RPMI7951 (cell line): Measurements from ENCODE around the gene RFESD. TPM values are rescaled to one million over a fixed set of nuclear protein-coding genes. Genes with fewer than 3 reads are reported as not detected.
"Not testable (repeated sequence)": the region's sequence is repeated elsewhere in the genome, so short reads cannot be mapped to it uniquely, and the experiment has no call there.

Source experiments
- DNase-seq: peaks from one replicate; pipeline ENCODE4 v3.0.0-alpha.2; 2012; ENCODE audit warnings: low read depth
- total RNA-seq: library from RNA; depleted of rRNA; stranded (reverse); fragments of >200 nt; shearing (Covaris generic); gene quantifications from 2 replicates; pipeline ENCODE4 v1.2.3, GENCODE V29; 2014

Gene RFESD
- total RNA-seq, 1 experiment from 2014 or later: 2.4 TPM

DNA sequence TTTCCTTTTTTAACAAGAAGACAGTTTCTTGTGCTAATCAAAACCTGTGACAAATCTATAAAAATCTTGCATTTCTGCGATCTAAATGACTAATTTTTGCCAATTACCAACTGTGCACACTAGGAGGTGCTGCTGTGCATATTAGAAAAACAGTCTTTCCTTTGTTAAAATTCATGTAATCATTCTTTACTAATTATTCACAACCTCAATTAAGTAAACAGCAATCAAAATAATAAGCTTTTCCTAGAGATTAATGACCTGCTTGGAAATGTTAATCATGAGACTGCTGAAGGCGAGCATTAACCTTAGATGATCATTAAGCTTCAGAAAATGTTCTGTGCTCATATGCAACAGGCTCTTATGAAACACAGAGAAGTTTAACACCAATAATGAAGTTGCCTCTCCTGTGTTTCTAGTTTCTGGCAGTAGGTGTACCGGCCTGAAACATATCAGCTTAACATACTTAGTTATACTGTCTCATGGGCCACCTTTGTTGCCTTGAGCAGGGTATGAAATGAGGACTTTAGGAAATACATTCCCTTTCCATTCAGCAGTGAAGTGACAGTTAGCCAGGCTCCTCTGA, 17.7 kb downstream of the RFESD start:
- peak; percentile 32 for DNase-seq

DNA sequence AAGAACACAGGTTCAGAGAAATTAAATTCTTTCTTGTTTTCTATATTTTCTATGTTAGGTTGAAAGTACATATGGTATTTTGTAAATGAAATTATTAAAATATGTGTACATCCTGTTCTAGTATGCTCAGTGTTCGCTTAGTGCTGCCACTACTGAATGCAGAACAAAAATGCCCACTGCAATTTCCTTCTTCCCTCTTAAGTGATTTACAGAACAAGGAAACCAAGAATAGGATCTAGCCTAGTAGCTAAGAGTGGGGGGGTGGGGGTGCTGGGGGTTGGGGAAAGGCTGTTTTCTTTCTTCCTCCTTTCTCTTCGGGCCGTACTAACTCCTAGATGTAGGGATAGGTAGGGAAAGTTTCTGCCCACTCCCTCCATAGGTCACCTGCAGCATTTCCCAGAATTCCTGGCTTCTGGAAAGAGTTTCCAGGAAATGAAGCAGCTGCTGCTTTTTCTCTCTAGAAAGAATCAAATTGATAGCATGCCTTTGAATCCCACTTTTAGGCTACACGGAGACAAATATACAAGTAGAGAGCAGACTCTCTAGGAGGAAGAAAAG, 20.6 kb downstream of the RFESD start:
- no peak for DNase-seq

DNA sequence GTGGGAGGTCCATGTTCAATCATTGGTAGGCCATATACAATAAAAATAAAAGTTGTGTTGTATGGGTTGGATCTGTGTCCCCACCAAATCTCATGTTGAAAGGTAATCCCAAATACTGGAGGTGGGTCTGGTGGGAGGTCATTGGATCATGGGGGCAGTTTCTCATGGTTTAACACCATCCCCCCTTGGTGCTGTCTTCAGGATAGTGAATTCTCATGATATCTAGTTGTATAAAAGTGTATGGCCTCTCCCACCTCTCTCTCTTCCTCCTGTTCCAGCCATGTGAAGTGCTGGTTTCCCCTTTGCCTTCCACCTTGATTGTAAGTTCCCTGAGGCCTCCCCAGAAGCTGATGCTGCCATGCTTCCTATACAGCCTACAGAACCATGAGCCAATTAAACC, 21.1 kb downstream of the RFESD start:
- no peak for DNase-seq

DNA sequence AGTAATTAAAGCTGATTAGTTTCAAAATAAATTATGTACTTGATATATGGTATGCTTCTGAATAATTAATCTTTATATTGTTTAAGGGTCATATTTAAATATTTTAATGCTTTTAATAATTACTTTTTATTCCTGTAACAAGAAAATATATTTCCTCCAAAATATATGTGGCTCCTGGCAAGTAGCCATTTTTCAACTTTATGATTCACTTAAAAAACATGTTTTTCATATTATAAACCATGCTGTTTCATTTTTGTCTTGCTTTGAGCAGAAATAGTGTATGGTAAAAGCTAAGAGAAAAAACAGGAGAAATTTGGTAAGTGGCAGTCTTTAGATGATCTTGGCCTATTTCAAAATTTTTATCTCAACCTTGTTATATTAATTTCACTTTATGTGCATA, 21.6 kb downstream of the RFESD start:
- no peak for DNase-seq

DNA sequence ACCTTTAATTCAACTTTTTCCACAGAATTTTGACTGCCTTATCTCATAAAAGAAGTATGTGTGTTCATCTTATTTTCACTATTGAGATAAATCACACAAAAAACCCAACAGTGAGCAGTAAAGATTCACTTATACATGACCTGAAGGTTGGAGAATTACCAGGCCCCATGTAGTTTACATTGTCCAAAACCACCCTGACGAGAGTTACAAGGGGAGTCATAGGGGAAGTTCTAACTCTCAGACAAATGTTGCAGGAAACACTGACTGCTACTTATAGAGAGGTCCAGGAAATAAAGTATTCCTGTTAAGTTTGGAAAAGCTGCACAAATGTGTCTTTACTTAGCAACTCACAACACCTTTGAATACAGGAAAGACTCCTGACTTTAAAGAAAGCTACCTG, 22.2 kb downstream of the RFESD start:
- no peak for DNase-seq

DNA sequence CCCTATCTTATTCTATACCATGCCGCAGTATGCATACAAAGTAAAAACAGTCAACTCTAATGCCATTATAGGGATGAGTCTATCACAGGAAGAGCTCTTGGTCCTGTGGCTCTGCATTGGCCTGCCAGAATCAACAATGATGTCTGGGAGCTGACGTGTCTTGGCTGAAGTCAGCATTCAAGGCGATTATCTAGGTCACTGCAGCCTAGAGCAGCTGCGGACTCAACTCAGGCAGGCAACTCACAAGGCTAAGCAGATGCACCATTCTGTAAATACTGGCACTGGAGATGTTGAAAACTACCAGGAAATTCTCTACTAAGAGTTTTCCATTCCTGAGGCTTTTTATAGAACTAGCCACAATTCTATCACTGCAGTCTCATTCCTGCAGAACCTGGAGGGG, 23.0 kb downstream of the RFESD start:
- DNase-seq: peak; percentile 26

DNA sequence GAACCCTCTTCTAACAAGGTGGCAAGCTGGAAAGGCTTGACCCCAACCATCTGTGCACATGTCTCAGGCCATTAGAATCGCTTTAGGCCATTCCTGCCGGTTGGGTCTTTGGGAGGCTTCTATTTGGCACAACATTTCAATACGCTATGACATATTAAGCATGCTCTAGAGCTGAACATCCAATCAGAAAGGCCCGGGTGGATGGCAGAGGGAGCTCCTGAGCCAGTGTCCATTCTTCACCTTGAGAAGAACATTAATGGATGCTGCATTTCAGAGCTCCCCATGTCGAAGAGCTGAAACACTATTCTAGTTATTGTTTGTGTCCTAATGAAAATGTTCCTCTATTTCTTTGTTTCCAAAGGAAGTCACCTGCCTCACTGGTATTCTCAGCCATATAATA, 23.4 kb downstream of the RFESD start:
- no peak for DNase-seq

DNA sequence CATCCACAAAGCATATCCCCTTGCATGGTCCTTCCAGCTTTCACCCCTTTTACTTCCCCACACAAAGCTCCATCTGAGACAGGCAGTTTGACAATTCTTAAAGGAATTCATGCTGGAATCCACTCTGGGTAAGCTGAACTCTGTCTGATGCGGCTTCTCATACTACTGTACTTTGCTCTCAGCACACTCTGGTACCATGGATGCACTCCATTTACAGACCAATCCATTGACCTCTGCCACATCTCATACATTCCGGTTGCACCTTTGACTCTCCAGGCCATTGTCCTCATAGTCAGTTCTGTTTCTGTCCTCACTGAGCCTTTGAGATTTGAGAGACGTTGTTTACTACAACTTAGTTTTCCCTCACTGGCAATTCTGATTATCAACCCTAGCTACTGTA, 24.0 kb downstream of the RFESD start:
- DNase-seq: no peak

DNA sequence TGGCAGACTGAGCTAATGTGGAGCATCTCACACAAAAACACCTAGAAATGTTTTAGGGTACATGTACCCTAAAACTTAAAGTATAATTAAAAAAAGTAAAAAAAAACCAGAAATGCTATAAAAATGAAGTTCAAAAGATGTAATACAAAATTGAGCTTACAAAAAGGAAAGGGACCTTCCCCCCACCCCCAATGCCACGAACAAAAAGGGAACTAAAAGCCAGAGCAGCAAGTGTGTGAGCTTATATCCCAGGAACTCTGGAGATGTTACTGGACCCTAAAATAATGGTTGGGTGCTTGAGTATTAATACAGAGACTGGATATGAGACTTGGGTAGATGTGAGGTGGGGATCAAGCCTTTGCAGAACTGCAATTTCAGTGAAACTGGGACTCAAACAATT, 25.2 kb downstream of the RFESD start:
- no peak for DNase-seq

DNA sequence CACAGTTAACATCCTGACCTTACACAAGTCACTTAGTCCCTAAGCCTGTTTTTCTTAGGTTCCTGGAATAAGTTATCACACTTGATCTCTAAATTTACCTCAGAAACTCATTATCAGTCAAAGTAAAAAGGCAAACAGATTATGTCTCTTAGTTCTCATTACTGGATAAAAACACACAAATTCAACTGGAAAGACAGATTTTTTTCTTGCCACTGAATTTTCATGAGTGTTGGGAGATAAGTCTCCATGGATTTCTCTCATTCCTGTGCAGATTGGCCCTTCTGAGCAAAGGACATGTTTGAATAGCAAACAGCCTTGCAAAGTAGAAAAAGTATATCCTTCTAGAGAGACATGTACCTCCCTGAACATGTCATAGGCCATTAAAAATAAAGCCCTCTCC, 26.1 kb downstream of the RFESD start:
- DNase-seq: no peak

DNA sequence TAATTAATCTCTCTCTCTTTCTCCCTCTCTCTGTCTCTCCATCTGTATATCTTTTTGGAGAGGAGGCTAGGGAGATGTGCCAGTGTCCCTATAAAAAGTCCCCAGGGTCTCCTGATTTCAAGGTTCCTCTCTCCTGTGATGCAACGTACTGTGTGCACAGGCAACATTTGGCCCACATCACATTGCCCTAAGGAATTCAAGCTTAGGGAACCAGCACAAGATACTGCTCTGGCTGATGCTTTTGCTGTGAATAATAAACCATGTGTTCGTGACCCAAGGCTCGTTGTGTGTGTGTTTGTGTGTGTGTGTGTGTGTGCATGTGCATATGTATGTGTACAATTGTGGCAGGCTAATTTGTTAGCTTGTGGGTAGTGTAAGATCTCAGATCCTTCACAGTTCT, 26.5 kb downstream of the RFESD start:
- no peak for DNase-seq

DNA sequence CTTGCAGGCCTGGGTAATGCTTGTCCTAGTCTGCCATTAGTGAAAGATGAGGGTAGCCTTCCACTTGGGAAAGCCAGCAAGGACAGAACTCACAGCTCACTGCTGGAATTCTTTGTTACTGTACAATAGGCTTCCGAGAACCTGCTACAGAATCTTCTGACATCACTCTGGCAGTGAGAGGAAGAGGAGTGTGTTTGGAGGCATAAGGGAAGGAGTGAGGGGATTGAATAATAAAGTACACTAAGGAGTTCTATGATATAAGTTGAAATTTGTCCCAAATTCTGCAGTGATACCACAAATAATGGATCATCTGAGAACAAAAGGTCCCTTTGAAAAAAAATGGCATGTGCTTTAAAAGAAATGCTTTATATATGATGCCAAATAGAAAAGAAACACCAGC, 36.3 kb downstream of the RFESD start, which contains the start of gene SPATA9:
Gene SPATA9 (minus strand): TSS at position 101 of the 400 bp plus-strand sequence. CDS start 137 bp downstream, outside the sequence.
- DNase-seq: no peak

DNA sequence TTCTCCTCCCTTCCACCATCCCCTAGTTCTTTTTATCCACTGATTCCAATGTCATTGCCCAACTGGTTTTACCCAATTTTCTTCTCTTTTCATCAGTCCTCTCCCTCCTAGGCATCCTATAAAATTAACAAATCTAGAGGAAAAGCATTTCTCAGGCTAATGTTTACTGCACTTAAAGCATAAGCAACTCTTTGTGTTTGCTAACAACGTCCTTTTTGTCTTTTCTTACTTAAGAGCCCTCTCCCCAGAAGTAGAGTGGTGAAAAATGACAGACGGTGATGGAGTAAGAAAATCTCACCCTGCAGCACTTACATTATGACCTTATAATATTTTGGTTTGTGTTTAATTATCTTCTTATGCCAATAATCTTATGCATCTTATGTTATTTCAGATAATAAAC, 37.8 kb downstream of the RFESD start:
- no peak for DNase-seq

DNA sequence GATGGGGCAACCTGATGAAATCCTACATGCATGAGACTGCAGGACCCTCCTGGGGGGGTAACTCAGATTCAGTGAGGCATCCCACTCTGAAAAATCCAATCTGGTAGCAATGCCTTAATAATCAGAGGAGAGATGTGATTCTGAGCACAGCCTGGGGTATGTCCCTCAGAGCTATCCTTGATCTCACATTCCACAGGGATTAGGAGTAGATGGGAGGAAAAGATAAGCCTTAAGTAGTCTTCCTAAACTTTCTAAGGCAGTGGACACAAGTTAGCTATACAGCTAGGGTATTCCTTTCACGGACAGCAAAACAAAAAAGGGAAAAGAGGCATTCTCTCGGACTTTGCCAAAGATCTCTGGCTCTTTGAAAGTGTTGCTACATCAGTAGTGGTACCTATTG, 40.1 kb downstream of the RFESD start:
- DNase-seq: peak; percentile 44

DNA sequence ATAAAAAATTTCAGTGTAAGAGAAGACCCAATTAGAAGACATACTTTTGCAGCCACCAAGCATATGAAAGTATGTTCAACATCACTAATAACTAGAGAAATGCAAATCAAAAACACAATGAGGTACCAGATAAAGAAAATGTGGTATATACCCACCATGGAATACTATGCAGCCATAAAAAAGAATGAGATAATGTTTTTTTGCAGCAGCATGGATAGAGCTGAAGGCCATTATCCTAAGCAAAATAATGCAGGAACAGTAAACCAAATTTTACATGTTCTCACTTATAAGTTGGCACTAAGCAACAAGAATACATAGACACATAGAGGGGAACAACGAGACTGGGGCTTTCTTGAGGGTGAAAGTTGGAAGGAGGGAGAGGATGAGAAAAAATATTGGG, 43.1 kb downstream of the RFESD start:
- no peak for DNase-seq

DNA sequence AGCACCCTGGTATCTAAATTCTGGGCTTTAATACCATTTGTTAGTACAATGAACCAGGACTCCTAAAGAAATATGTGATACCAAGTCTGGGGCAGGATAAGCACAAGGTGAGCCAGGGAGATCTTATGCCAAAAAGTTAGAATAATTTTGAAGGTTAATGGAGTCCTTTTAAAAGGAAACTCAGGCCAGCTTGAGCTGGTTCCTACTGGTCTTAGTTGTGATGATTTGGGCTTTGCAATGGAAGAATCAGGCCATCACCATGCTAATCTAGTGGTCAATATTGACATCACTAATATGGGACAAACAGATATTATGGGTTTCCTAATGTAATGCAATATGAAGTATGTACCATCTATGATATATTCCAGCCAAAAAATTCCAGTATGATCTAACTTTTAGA, 43.8 kb downstream of the RFESD start:
- no peak for DNase-seq

DNA sequence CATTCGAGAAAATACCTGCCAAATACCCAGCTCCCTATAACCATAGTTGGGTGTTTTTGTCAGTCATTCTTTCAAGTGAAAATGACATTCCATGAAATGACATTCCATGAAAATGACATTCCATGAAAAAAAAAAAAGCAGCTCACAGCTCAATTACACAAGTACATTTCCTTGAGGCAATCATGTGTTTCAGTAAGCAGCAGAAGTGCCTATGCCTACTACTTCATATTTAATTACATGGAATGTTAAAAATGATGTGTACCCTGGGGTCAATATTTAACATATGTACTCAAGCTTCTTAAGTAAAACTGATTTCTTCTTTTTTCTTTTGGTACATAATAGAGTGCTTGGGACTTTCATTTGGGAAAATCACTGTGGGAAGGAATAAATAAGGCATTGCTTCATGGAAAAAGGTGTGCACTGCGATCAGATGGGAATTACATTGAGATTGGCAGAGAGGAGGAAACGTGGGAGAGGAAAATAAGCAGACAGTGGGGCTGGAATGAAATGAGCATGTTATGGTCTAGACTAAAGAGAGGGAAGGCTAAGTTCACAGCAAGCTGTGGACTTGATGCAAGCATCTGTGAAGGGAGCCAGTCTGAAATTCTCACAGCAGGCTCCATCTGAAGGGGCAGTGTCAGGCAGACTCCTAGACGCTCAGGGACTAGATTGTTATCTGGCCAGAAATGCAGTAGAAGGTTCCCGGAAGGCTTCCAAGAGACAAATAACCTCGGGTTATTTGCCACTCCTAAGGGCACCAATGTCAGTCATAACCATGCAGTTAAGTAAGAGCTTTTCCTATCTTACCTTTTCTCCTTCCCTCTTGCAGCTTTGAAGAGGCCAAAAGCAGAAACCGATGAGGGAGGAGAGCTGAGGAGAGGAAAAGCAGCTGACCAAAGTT, 51.5 kb downstream of the RFESD start:
- DNase-seq: peak; percentile 37

DNA sequence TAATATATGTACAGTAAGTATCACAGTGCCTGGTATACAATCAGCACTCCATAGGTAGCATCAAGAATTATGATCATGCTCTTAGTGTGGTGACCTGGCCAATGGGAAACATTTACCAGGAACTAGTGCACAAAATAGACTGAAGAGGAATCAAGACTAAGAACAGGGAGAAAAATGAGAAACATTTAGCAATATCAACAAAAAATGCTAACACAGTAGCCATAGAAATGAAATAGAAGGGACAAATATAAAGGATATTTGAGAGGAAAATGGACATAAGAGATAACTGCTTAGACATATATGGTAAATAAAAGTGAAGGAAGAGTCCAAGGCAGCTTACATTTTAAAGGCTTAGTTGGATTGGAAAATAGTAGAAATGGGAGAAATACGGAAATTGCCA, 52.8 kb downstream of the RFESD start:
- DNase-seq: no peak

DNA sequence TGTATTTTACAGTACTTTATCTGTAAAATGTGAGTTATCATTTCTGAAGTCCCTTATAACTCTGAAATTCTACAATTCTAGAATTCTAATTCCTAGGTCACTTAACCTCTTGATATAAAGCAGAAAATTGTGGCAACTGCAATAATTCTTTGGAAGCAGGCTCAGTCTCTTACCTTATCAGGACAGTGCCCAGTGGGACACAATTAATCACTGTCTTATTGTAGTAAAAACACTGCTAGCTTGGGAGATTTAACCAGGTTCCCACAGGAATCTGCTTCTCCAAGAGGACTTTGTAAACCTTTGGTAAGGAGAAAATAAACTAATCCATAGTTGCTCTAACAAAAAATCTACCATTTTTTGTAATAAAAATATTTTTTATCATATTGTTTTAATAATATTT, 54.5 kb downstream of the RFESD start:
- no peak for DNase-seq

DNA sequence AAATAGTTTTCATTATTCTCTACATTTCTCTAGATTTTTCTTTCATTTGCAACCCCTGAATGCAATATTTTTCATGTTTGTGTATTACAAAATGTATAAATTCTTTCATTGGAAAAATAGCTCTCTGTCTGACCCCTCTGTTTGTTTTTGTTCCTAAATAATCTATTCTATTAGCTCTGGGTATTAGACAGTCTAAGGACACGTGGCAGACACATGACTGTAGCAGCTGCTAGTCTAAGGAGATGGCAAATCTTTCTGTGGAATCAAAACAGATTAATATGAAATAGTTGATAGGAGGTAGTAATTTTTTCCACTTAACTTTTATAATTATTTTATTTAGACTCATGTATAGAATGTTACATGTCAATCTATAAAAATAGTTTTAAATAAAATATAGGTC, 57.6 kb downstream of the RFESD start:
- DNase-seq: no peak

DNA sequence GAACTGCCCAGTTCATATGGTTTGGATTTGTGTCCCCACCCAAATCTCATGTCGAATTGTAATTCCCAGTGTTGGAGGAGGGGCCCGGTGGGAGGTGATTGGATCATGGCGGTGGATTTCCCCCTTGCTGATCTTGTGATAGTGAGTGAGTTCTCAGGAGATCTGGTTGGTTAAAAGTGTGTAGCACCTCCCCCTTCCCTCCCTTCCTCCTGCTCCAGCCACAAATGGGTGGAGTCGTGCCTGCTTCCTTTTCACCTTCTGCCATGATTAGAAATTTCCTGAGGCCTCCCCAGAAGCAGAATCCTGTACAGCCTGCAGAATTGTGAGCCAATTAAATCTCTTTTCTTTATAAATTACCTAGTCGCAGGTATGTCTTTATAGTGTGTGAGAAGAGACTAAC, 59.6 kb downstream of the RFESD start:
- DNase-seq: not testable (repeated sequence)

DNA sequence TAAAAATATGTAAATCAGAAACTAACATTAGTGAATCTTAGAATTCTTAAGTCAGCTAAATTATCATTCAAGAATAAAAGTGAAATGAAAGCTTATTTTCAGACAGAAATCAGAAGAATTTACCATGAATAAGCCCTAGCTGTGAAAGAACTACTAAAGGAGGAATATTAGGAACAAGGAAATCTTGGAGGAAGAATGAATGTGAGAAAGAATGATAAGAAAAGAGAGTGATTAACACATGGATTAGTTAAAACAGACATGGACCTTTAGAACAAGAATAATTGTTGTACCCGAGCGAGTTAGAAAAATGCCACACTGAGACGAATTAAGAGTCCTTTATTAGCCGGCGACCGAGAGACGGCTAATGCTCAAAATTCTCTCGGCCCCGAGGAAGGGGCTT, 60.5 kb downstream of the RFESD start:
- no peak for DNase-seq
